ENCODE results near the gene EDN3. TPM values are rescaled to one million over a fixed set of nuclear protein-coding genes. Genes with fewer than 3 reads are reported as not detected.

Gene EDN3
- total RNA-seq, 2 donors from 2014 or later = 4.7 to 9.9 TPM

GRCh38 chr20:59301343-59302007, 1.1 kb downstream of the EDN3 start:
- intact Hi-C loops (cut with DNase I) = no loop called here
- WGBS, 2 donors = 29 to 59% methylated on average over 1 to 17 of the region's 17 CpGs
- no peak for DNase-seq

GRCh38 chr20:59305908-59306655, 5.7 kb downstream of the EDN3 start:
- intact Hi-C loops (cut with DNase I) = no loop called here
- ATAC-seq (no peak), DNase-seq (no peak)
- WGBS, 2 donors = 90 to 93% methylated on average over 6 to 7 of the region's 7 CpGs
- H3K27ac ChIP-seq = no peak overlapping the region
- no peak overlapping the region for H3K4me3 ChIP-seq
- TF ChIP-seq, protein P1, sequence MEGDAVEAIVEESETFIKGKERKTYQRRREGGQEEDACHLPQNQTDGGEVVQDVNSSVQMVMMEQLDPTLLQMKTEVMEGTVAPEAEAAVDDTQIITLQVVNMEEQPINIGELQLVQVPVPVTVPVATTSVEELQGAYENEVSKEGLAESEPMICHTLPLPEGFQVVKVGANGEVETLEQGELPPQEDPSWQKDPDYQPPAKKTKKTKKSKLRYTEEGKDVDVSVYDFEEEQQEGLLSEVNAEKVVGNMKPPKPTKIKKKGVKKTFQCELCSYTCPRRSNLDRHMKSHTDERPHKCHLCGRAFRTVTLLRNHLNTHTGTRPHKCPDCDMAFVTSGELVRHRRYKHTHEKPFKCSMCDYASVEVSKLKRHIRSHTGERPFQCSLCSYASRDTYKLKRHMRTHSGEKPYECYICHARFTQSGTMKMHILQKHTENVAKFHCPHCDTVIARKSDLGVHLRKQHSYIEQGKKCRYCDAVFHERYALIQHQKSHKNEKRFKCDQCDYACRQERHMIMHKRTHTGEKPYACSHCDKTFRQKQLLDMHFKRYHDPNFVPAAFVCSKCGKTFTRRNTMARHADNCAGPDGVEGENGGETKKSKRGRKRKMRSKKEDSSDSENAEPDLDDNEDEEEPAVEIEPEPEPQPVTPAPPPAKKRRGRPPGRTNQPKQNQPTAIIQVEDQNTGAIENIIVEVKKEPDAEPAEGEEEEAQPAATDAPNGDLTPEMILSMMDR (IDR thresholded peaks at IDR 0.05) = no peak
- TF ChIP-seq POLR2A (IDR thresholded peaks at IDR 0.05) = no peak
- H3K36me3 ChIP-seq (replicated peaks in 1 of 2; ENCODE audit: insufficient read depth in 1 of 2, low read depth in 2 of 2) = no peaks in the 10 kb centered on the region
- H3K27me3 ChIP-seq = no peaks in the 10 kb centered on the region
- no peaks in the 10 kb centered on the region for H3K9me3 ChIP-seq
- peaks cover 27% of the 10 kb centered on the region for H3K4me1 ChIP-seq

More at GRCh38 chr20:59301343-59302007, 1.1 kb downstream of the EDN3 start:
- no peaks in the 10 kb centered on the region for H3K36me3 ChIP-seq (replicated peaks in 1 of 2; ENCODE audit: insufficient read depth in 1 of 2, low read depth in 2 of 2)
- ATAC-seq = no peak
- no peak overlapping the region for H3K27ac ChIP-seq
- no peaks in the 10 kb centered on the region for H3K27me3 ChIP-seq
- TF ChIP-seq POLR2A (IDR thresholded peaks at IDR 0.05) = no peak
- H3K9me3 ChIP-seq = no peaks in the 10 kb centered on the region
- no peak overlapping the region for H3K4me3 ChIP-seq
- peaks cover 16% of the 10 kb centered on the region for H3K4me1 ChIP-seq

DNA sequence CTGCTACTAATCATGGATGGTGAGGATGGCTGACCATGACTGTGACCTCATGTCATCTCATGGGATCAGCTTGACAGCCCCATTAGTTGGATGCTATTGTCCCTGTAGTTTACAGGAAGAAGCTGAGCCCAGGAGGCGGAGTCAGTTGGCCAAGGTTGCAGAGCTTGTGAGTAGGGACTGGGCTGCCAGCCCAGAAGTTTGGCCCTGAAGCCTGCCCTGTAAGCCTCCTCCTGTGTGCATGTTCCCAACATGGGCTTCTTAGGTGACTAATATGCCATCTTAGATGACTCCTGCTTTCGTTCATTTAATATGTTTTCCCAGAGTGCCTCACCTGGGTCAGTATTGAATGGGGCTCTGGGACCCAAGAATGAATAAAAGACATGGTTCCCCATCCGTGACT, 6.9 kb downstream of the EDN3 start:
- H3K9me3 ChIP-seq = no peaks in the 10 kb centered on the region
- no peaks in the 10 kb centered on the region for H3K27me3 ChIP-seq
- peak overlapping the region in 1 of 4 donors; percentile 34 for H3K27ac ChIP-seq
- ATAC-seq (peak; percentile 75), DNase-seq (peak; percentile 72 to 90 (median 76))
- peaks cover 27% of the 10 kb centered on the region for H3K4me1 ChIP-seq
- TF ChIP-seq, protein P1 (IDR thresholded peaks at IDR 0.05) = no peak
- no peak for TF ChIP-seq POLR2A (IDR thresholded peaks at IDR 0.05)
- 49 to 68% methylated on average over 3 of the region's 3 CpGs for whole genome bisulfite sequencing, 2 donors
- no peak overlapping the region for H3K4me3 ChIP-seq
- no peaks in the 10 kb centered on the region for H3K36me3 ChIP-seq (replicated peaks in 1 of 2; ENCODE audit: insufficient read depth in 1 of 2, low read depth in 2 of 2)
- intact Hi-C loops (cut with DNase I) = no loop called here

GRCh38 chr20:59308493-59309201, 8.2 kb downstream of the EDN3 start:
- Histone ChIP-seq H3K27ac (peak overlapping the region in 3 of 4 donors; percentile 32 to 56 (median 45)), H3K4me3 (no peak overlapping the region), H3K4me1 (peaks cover 27% of the 10 kb centered on the region), H3K27me3 (no peaks in the 10 kb centered on the region), H3K36me3 (replicated peaks in 1 of 2; ENCODE audit: insufficient read depth in 1 of 2, low read depth in 2 of 2) (no peaks in the 10 kb centered on the region), H3K9me3 (no peaks in the 10 kb centered on the region)
- TF ChIP-seq, protein P1 (IDR thresholded peaks at IDR 0.05) = peak in 1 of 7 experiments; percentile 9
- no peak for TF ChIP-seq POLR2A (IDR thresholded peaks at IDR 0.05)
- 22 to 31% methylated on average over 10 of the region's 10 CpGs for WGBS, 2 donors
- DNase-seq (peak; percentile 52 to 80 (median 61)), ATAC-seq (peak; percentile 83)
- intact Hi-C loops (cut with DNase I) = no loop called here

GRCh38 chr20:59309218-59309617, 8.8 kb downstream of the EDN3 start:
- peaks cover 27% of the 10 kb centered on the region for H3K4me1 ChIP-seq
- DNase-seq = no peak
- H3K4me3 ChIP-seq = no peak overlapping the region
- H3K36me3 ChIP-seq (replicated peaks in 1 of 2; ENCODE audit: insufficient read depth in 1 of 2, low read depth in 2 of 2) = no peaks in the 10 kb centered on the region
- 45 to 48% methylated on average over 3 of the region's 3 CpGs for WGBS, 2 donors
- H3K9me3 ChIP-seq = no peaks in the 10 kb centered on the region
- TF ChIP-seq POLR2A (IDR thresholded peaks at IDR 0.05) = no peak
- TF ChIP-seq, protein P1 (IDR thresholded peaks at IDR 0.05) = no peak
- ATAC-seq = peak; percentile 10
- intact Hi-C loops (cut with DNase I) = no loop called here
- H3K27ac ChIP-seq = peak overlapping the region in 3 of 4 donors; percentile 32 to 56 (median 45)
- H3K27me3 ChIP-seq = no peaks in the 10 kb centered on the region
